Loucy (cell line): ENCODE results near the gene PMM1.

Experiments used
- CTCF ChIP-seq: fragments of 200-600 bp; sonication (generic); conservative IDR thresholded peaks from 2 replicates; pipeline ENCODE4 v1.5.1; 2014; ENCODE audit warnings: mild to moderate bottlenecking, antibody characterized with exemption, low read length
- EZH2phosphoT487 ChIP-seq: fragments of 200-600 bp; IDR thresholded peaks from 2 replicates; pipeline ENCODE4 v1.6.1; 2018; ENCODE audit warnings: antibody characterized with exemption, mild to moderate bottlenecking, moderate library complexity, borderline replicate concordance

GRCh38 chr22:41613456-41613855 lies 23.8 kb upstream of the PMM1 start:
- no peak for TF ChIP-seq CTCF
- no peak for TF ChIP-seq EZH2phosphoT487
